ENCODE data around the gene COPG2. TPM values are rescaled to one million over a fixed set of nuclear protein-coding genes. Genes with fewer than 3 reads are reported as not detected.
"Not testable (repeated sequence)": the region's sequence is repeated elsewhere in the genome, so short reads cannot be mapped to it uniquely, and the experiment has no call there.

Gene COPG2
- total RNA-seq, 2 experiments from 2014 or later = 23.8 to 25.1 TPM

DNA sequence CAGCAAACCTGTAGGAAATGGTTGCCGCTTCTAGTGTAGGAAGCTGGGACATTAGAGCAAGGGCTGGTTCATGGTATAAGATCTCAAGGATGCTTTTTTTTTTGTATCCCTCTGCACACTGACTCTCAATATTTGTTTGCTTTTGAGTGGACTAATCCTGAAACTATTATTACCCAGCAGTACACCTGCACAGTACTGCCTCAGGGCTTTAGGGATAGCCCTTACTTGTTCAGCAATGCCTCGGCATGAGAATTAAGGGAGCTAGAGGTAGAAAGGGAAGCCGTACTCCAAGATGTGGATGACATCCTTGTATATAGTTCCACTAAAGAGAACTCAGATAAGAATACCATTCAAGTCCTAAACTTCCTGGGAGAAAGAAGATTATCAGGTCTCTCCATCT lies 70.5 kb downstream of the COPG2 start:
- no peak for DNase-seq
- ATAC-seq = no peak
- Mint-ChIP-seq H3K27ac (no peak overlapping the region), H3K4me3 (no peak overlapping the region), H3K9me3 (no peaks in the 10 kb centered on the region), H3K27me3 (no peaks in the 10 kb centered on the region), H3K36me3 (ENCODE audit: low read depth) (peaks cover 7% of the 10 kb centered on the region), H3K4me1 (ENCODE audit: low read depth) (no peaks in the 10 kb centered on the region)
- intact Hi-C loops (cut with micrococcal nuclease) = no loop called here
- ChIA-PET POLR2A (no interaction called here), CTCF (no interaction called here)
- TF ChIP-seq, protein P1, sequence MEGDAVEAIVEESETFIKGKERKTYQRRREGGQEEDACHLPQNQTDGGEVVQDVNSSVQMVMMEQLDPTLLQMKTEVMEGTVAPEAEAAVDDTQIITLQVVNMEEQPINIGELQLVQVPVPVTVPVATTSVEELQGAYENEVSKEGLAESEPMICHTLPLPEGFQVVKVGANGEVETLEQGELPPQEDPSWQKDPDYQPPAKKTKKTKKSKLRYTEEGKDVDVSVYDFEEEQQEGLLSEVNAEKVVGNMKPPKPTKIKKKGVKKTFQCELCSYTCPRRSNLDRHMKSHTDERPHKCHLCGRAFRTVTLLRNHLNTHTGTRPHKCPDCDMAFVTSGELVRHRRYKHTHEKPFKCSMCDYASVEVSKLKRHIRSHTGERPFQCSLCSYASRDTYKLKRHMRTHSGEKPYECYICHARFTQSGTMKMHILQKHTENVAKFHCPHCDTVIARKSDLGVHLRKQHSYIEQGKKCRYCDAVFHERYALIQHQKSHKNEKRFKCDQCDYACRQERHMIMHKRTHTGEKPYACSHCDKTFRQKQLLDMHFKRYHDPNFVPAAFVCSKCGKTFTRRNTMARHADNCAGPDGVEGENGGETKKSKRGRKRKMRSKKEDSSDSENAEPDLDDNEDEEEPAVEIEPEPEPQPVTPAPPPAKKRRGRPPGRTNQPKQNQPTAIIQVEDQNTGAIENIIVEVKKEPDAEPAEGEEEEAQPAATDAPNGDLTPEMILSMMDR (IDR thresholded peaks at IDR 0.05) = no peak

DNA sequence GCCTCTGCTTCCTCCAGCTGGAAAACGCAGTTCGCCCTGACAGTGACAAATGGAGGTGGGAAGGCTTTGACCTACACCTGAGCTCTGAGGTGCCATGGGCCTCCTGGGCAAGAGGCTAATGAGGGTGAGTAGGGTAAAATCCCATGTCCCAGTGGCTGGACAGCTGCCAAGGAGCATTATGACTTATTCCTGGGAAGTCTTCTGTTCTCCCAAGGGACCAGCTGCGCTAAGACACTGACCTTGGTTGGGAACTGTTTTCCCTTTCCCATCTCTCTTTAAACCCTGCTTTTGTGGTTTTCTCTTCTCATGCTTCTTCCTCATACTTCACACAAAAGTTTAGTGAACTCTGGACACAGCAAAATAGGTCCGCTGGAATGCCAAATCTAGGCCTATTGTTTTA lies 72.6 kb downstream of the COPG2 start:
- Mint-ChIP-seq H3K36me3 (ENCODE audit: low read depth) (peaks cover 4% of the 10 kb centered on the region), H3K27ac (no peak overlapping the region), H3K4me3 (no peak overlapping the region), H3K27me3 (no peaks in the 10 kb centered on the region), H3K4me1 (ENCODE audit: low read depth) (no peaks in the 10 kb centered on the region), H3K9me3 (no peaks in the 10 kb centered on the region)
- POLR2A ChIA-PET = no interaction called here
- no peak for ATAC-seq
- intact Hi-C loops (cut with micrococcal nuclease) = no loop called here
- no peak for DNase-seq
- CTCF ChIA-PET = no interaction called here
- TF ChIP-seq, protein P1 (IDR thresholded peaks at IDR 0.05) = no peak

DNA sequence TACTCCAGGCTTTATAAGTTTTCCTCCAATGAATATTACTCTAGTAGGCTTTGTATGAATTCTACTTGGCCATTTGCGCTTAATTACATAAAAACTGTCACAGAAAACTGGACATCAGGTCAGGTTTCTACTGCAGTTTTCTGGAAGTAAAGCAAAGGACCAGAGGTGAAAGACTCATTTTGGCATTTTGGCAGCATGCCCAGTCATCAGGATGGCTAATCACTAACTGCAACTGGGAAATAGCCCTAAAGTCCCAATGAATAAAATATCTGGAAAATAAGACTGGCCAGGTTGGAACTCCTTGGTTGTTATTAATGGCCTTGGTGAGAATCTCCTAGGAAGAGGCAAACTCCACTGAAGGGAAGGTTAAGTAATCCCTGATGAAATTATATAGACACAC lies 75.5 kb downstream of the COPG2 start:
- POLR2A ChIA-PET = no interaction called here
- H3K27me3 Mint-ChIP-seq = no peaks in the 10 kb centered on the region
- DNase-seq (no peak), ATAC-seq (no peak)
- CTCF ChIA-PET = no interaction called here
- peaks cover 1% of the 10 kb centered on the region for H3K36me3 Mint-ChIP-seq (ENCODE audit: low read depth)
- TF ChIP-seq, protein P1 (IDR thresholded peaks at IDR 0.05) = no peak
- H3K27ac Mint-ChIP-seq = no peak overlapping the region
- intact Hi-C loops (cut with micrococcal nuclease) = no loop called here
- peaks cover 2% of the 10 kb centered on the region for H3K9me3 Mint-ChIP-seq
- H3K4me1 Mint-ChIP-seq (ENCODE audit: low read depth) = no peaks in the 10 kb centered on the region
- H3K4me3 Mint-ChIP-seq = no peak overlapping the region

DNA sequence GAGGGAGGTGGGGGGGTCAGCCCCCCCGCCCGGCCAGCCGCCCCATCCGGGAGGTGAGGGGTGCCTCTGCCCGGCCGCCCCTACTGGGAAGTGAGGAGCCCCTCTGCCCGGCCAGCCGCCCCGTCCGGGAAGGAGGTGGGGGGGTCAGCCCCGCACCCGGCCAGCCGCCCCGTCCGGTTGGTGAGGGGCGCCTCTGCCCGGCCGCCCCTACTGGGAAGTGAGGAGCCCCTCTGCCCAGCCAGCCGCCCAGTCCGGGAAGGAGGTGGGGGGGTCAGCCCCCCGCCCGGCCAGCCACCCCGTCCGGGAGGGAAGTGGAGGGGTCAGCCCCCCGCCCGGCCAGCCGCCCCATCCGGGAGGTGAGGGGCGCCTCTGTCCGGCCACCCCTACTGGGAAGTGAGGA lies 77.1 kb downstream of the COPG2 start:
- H3K4me1 Mint-ChIP-seq (ENCODE audit: low read depth); H3K4me3 Mint-ChIP-seq; DNase-seq; H3K36me3 Mint-ChIP-seq (ENCODE audit: low read depth); POLR2A ChIA-PET; H3K9me3 Mint-ChIP-seq; intact Hi-C loops (cut with micrococcal nuclease); CTCF ChIA-PET; ATAC-seq; H3K27ac Mint-ChIP-seq; H3K27me3 Mint-ChIP-seq: not testable (repeated sequence)

DNA sequence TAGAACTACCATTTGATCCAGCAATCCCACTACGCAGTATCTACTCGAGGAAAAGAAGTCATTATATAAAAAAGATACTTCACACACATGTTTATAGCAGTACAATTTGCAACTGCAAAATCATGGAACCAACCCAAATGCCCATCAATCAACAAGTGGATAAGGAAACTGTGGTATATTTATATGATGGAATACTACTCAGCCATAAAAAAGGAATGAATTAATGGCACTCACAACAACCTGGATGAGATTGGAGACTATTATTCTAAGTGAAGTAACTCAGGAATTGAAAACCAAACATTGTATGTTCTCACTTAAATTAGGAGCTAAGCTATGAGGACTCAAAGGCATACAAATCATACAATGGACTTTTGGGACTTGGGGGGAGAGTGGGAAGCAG lies 82.6 kb downstream of the COPG2 start:
- ATAC-seq; H3K4me3 Mint-ChIP-seq; H3K9me3 Mint-ChIP-seq; H3K4me1 Mint-ChIP-seq (ENCODE audit: low read depth); H3K36me3 Mint-ChIP-seq (ENCODE audit: low read depth); CTCF ChIA-PET; POLR2A ChIA-PET; intact Hi-C loops (cut with micrococcal nuclease); DNase-seq; H3K27ac Mint-ChIP-seq; H3K27me3 Mint-ChIP-seq: not testable (repeated sequence)

DNA sequence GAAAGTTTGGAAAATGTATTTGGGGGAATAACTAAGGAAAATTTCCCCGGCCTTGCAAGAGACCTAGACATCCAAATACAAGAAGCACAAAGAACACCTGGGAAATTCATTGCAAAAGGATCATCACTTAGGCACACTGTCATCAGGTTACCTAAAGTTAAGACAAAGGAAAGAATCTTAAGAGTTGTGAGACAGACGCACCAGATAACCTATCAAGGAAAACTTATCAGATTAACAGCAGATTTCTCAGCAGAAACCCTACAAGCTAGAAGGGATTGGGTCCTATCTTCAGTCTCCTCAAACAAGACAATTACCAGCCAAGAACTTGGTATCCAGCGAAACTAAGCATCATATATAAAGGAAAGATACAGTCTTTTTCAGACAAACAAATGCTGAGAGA lies 93.4 kb downstream of the COPG2 start:
- H3K4me3 Mint-ChIP-seq; H3K36me3 Mint-ChIP-seq (ENCODE audit: low read depth); H3K27me3 Mint-ChIP-seq; ATAC-seq; intact Hi-C loops (cut with micrococcal nuclease); POLR2A ChIA-PET; CTCF ChIA-PET; H3K9me3 Mint-ChIP-seq; DNase-seq; H3K27ac Mint-ChIP-seq; H3K4me1 Mint-ChIP-seq (ENCODE audit: low read depth): not testable (repeated sequence)

DNA sequence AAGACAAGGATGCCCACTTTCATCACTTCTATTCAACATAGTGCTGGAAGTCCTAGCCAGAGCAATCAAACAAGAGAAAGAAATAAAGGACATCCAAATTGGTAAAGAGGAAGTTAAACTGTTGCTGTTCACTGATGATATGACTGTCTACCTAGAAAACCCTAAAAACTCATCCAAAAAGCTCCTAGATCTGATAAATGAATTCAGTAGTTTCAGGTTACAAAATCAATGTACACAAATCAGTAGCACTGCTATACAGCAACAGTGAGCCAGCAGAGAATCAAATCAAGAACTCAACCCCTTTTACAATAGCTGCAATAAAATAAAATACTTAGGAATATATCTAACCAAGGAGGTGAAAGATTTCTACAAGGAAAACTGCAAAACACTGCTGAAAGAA lies 98.4 kb downstream of the COPG2 start:
- POLR2A ChIA-PET; CTCF ChIA-PET; H3K4me1 Mint-ChIP-seq (ENCODE audit: low read depth); H3K27ac Mint-ChIP-seq; intact Hi-C loops (cut with micrococcal nuclease); DNase-seq; ATAC-seq; H3K27me3 Mint-ChIP-seq; H3K4me3 Mint-ChIP-seq: not testable (repeated sequence)
- peaks cover 15% of the 10 kb centered on the region for H3K9me3 Mint-ChIP-seq
- H3K36me3 Mint-ChIP-seq (ENCODE audit: low read depth) = peaks cover 14% of the 10 kb centered on the region

Measured in activated CD8-positive, alpha-beta T cell treated with anti-CD3 and anti-CD28 coated beads for 36 hours (primary cell).